Activated CD4-positive, alpha-beta memory T cell treated with anti-CD3 and anti-CD28 coated beads, Interleukin-2, amount 10 ng/mL, durations not matched to agents 7 days and 5 days (primary cell): ENCODE results near the gene DNAL4. TPM values are rescaled to one million over a fixed set of nuclear protein-coding genes. Genes with fewer than 3 reads are reported as not detected.

Experiments used
- CTCF ChIA-PET: fragments of 350-600 bp; sonication (Branson Sonifier 250); formaldehyde crosslinking; loops from one replicate; lab custom pipeline; 2021; ENCODE audit warnings: antibody characterized with exemption, inconsistent platforms; lab: Charles Lee
- POLR2A ChIA-PET: fragments of 350-600 bp; sonication (Branson Sonifier 250); formaldehyde crosslinking; loops from one replicate; lab custom pipeline; 2021; ENCODE audit warnings: antibody characterized with exemption; lab: Charles Lee
- DNase-seq: peaks from one replicate; pipeline ENCODE4 v3.0.0-alpha.2; 2020
- H3K27ac Mint-ChIP-seq: one replicate; pipeline ENCODE4 v1.8.0; 2021; ENCODE audit warnings: mild to moderate bottlenecking, mixed read lengths
- H3K27me3 Mint-ChIP-seq: one replicate; pipeline ENCODE4 v1.8.0; 2021; ENCODE audit warnings: mixed read lengths
- H3K36me3 Mint-ChIP-seq: one replicate; pipeline ENCODE4 v1.8.0; 2021; ENCODE audit warnings: low read depth, mixed read lengths
- H3K4me1 Mint-ChIP-seq: one replicate; pipeline ENCODE4 v1.8.0; 2021; ENCODE audit warnings: mixed read lengths
- H3K4me3 Mint-ChIP-seq: one replicate; pipeline ENCODE4 v1.8.0; 2021; ENCODE audit warnings: mild to moderate bottlenecking, mixed read lengths
- H3K9me3 Mint-ChIP-seq: one replicate; pipeline ENCODE4 v1.8.0; 2021; ENCODE audit warnings: mixed read lengths
- total RNA-seq, 2 experiments: library from RNA; stranded (reverse); gene quantifications; one replicate each; pipeline ENCODE4 v1.2.3, GENCODE V29; 2021

Gene DNAL4
- total RNA-seq, 2 experiments from 2014 or later = 8.0 to 8.4 TPM

DNA sequence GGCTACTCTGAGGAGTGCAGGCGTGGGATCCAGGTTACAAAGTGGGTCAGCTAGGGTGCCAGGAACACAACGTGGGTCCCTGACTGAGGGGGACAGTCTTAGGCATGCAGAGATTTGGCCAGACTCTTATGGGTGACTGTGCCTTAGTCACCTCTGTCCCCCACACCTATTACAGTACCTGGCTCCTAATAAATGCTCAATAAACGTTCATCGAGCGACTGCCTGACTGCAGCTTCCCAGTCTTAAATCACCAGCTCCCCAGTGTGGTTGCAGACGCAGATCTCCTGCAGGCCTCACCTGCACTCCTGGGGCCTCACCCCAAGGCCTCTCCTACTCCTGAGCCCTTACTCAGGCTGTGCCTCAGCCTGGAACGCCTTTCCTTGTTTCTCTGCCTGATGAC, 34.9 kb downstream of the DNAL4 start:
- POLR2A ChIA-PET = interaction anchor here (1.0 to 17.0 kb wide), 8 partner anchors 7 to 559 kb away, joined by 3 to 479 read pairs (median 7); partner anchors contain the start of gene GTPBP1
- H3K4me3 Mint-ChIP-seq = no peak overlapping the region

DNA sequence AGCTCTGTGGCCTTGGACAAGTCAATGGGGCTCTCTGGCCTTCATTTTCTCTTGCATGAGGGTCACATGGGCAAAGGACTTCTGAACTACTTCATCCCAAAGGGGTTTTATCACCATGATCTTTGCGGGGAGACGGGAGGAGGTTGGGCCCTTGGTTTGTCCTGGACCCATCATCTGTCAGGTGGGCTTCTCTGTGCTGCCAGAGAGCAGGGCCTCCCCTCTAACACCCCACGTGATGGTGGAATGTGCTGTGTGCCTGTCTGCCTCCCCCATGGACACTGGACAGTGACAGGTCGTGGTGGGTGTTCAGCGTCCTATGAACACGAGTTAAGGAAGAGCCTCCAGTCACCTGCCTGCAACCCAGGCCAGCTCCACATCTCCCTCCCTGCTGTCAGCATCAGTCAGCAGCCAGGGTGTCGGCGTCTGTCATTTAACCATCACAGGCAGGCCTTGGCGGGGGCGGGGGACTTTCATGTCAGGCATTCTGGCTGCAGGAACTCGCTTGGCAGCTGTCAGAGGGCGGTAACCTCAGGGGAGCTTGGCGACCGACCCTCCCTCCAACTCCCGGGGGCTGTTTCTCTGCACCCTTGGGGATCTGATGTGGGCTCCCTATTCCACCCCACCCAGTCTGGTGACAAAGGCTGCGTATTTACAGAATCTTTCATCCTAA, 35.5 kb downstream of the DNAL4 start:
- peaks cover 30% of the 10 kb centered on the region for H3K36me3 Mint-ChIP-seq
- H3K27ac Mint-ChIP-seq = peak overlapping the region; percentile 53
- H3K9me3 Mint-ChIP-seq = no peaks in the 10 kb centered on the region
- H3K27me3 Mint-ChIP-seq = no peaks in the 10 kb centered on the region
- peaks cover 34% of the 10 kb centered on the region for H3K4me1 Mint-ChIP-seq
- ChIA-PET POLR2A (interaction anchor here (1.0 to 17.0 kb wide), 8 partner anchors 10 to 560 kb away, joined by 3 to 479 read pairs (median 6); partner anchors contain the start of gene GTPBP1), CTCF (interaction anchor here (0.6 to 4.5 kb wide), 4 partner anchors 10 to 112 kb away, joined by 4 to 30 read pairs (median 5); no protein-coding TSS in a partner anchor)
- DNase-seq = peak; percentile 55
- peak overlapping the region; percentile 65 for H3K4me3 Mint-ChIP-seq

More for the DNA sequence above, 34.9 kb downstream of the DNAL4 start:
- H3K27ac Mint-ChIP-seq = peak overlapping the region; percentile 53
- H3K36me3 Mint-ChIP-seq = peaks cover 24% of the 10 kb centered on the region
- no peak for DNase-seq
- H3K27me3 Mint-ChIP-seq = no peaks in the 10 kb centered on the region
- CTCF ChIA-PET = interaction anchor here (0.6 to 4.5 kb wide), 4 partner anchors 10 to 112 kb away, joined by 4 to 30 read pairs (median 5); no protein-coding TSS in a partner anchor
- H3K9me3 Mint-ChIP-seq = no peaks in the 10 kb centered on the region
- peaks cover 28% of the 10 kb centered on the region for H3K4me1 Mint-ChIP-seq

DNA sequence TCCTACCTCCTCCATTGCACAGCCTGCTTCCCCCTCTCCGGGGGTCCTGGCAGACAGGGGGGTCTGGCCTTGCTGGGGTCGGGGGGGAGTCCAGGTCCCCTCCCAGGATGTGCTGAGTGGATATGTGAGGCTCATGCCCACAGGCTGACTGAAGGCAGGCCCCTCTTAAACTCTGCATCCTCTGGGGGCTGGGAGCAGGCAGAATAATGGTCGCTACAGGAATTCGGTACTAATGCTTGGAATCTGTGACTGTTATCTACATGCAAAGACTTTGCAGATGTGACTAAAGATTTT, 36.5 kb downstream of the DNAL4 start:
- Mint-ChIP-seq H3K27me3 (no peaks in the 10 kb centered on the region), H3K9me3 (no peaks in the 10 kb centered on the region), H3K36me3 (peaks cover 39% of the 10 kb centered on the region), H3K27ac (peak overlapping the region; percentile 96), H3K4me3 (peak overlapping the region; percentile 95), H3K4me1 (peaks cover 40% of the 10 kb centered on the region)
- CTCF ChIA-PET = interaction anchor here (1.6 to 4.5 kb wide), 2 partner anchors 9 to 11 kb away, joined by 5 to 30 read pairs; no protein-coding TSS in a partner anchor
- no peak for DNase-seq
- POLR2A ChIA-PET = interaction anchor here (1.2 to 17.0 kb wide), 12 partner anchors 9 to 765 kb away, joined by 3 to 479 read pairs (median 7); partner anchors contain the start of genes GTPBP1, JOSD1, NPTXR and TOMM22

- H3K4me1 Mint-ChIP-seq = peaks cover 44% of the 10 kb centered on the region
- no peak for DNase-seq
Observed at GRCh38 chr22:38756711-38757463, 37.1 kb downstream of the DNAL4 start.

GRCh38 chr22:38755911-38756532, 37.9 kb downstream of the DNAL4 start, which contains the start of gene SUN2:
SUN2 (minus strand) TSS chr22:38755998; CDS start chr22:38752628, 3,370 bp downstream.
- Mint-ChIP-seq H3K4me3 (peak within 1 kb of the TSS; percentile 95), H3K27me3 (no peaks in the 10 kb centered on the region), H3K9me3 (no peaks in the 10 kb centered on the region), H3K4me1 (peaks cover 53% of the 10 kb centered on the region), H3K36me3 (peaks cover 53% of the 10 kb centered on the region), H3K27ac (peak within 1 kb of the TSS; percentile 100)
- POLR2A ChIA-PET = interaction anchor here (1.0 to 17.0 kb wide), 12 partner anchors 9 to 767 kb away, joined by 3 to 479 read pairs (median 7); partner anchors contain the start of genes GTPBP1, JOSD1, NPTXR and TOMM22
- CTCF ChIA-PET = interaction anchor here (0.9 to 4.5 kb wide), 3 partner anchors 10 to 87 kb away, joined by 3 to 30 read pairs (median 5); no protein-coding TSS in a partner anchor
- peak; percentile 95 for DNase-seq

More at GRCh38 chr22:38756711-38757463, 37.1 kb downstream of the DNAL4 start:
- H3K4me3 Mint-ChIP-seq = peak overlapping the region; percentile 95
- H3K36me3 Mint-ChIP-seq = peaks cover 44% of the 10 kb centered on the region
- H3K27me3 Mint-ChIP-seq = no peaks in the 10 kb centered on the region
- H3K9me3 Mint-ChIP-seq = no peaks in the 10 kb centered on the region
- H3K27ac Mint-ChIP-seq = peak overlapping the region; percentile 96
- ChIA-PET POLR2A (interaction anchor here (1.0 to 17.0 kb wide), 13 partner anchors 9 to 766 kb away, joined by 3 to 479 read pairs (median 7); partner anchors contain the start of genes GTPBP1, JOSD1, NPTXR and TOMM22), CTCF (interaction anchor here (0.9 to 4.5 kb wide), 3 partner anchors 9 to 86 kb away, joined by 3 to 30 read pairs (median 5); no protein-coding TSS in a partner anchor)

DNA sequence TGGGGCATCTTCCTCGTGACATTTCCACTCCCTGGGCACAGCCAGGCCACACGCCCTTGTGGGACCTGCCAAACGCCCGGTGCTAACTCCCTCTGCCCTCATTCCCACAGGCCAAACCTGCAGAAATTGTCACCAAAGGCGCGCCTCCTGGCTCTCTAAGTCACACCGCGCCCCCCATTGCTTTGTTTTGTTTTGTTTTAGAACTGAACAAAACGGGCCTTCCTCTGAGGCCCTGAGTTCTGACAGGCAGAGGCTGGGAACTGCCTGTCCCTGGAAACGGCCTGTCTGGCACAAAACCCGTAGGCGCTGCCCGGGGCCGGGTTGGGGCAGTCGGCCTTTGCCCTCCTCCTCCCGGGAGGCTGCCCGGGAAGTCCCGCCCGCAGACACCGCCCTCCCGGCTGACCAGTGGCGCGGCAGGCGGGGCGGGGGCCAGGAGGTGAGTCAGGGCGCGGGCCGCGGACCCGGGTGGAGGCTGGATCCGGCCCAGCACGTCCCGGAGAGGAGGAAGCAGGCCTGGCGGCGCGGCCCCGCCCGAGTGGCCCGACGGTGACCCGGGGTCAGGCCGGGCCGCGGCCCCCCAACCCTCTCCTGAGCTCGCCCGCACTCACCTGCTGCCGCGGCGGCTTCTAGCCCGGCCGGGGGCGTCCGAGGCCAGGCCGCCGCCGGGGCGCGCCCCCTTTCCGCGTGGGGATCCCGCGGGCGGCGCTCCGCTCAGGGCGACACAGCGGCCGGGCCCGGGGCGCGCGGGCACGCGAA, 38.6 kb downstream of the DNAL4 start:
- Mint-ChIP-seq H3K27ac (peak overlapping the region; percentile 100), H3K9me3 (no peaks in the 10 kb centered on the region), H3K4me3 (peak overlapping the region; percentile 95), H3K4me1 (peaks cover 58% of the 10 kb centered on the region), H3K27me3 (no peaks in the 10 kb centered on the region), H3K36me3 (peaks cover 59% of the 10 kb centered on the region)
- CTCF ChIA-PET = interaction anchor here (1.3 kb wide), 1 partner anchor 14 kb away, joined by 3 read pairs; no protein-coding TSS in a partner anchor
- peak; percentile 73 for DNase-seq
- POLR2A ChIA-PET = interaction anchor here (0.9 to 17.0 kb wide), 10 partner anchors 9 to 563 kb away, joined by 3 to 479 read pairs (median 7); partner anchors contain the start of genes CBX6, GTPBP1, JOSD1 and NPTXR

DNA sequence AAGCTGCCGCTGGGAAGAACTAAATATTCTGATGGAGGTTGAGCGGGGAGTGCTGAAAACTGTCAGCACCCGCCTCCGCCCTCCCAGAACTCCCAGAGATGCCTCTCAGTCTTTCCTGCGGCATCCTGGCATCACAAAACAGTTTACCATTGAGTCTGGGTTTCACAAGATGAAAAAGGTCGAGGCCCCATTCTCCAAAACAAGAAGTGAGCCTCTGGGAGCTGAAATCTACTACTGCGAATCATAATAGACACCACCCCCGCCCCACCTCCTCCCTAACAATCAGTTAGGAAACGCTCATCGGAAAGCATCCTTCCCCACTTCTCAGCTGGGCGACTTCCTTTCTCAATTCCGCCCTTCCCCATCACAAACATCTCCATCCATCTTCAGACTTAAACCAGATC, 39.2 kb downstream of the DNAL4 start:
- Mint-ChIP-seq H3K4me3 (peak overlapping the region; percentile 91), H3K27me3 (no peaks in the 10 kb centered on the region), H3K27ac (peak overlapping the region; percentile 100), H3K4me1 (peaks cover 64% of the 10 kb centered on the region), H3K36me3 (peaks cover 65% of the 10 kb centered on the region), H3K9me3 (no peaks in the 10 kb centered on the region)
- ChIA-PET POLR2A (interaction anchor here (0.9 to 17.0 kb wide), 6 partner anchors 18 to 564 kb away, joined by 3 to 479 read pairs (median 12); partner anchors contain the start of genes CBX6, GTPBP1, JOSD1 and NPTXR), CTCF (interaction anchor here (1.0 to 1.3 kb wide), 3 partner anchors 14 to 98 kb away, joined by 3 to 4 read pairs (median 3); no protein-coding TSS in a partner anchor)
- DNase-seq = no peak

GRCh38 chr22:38753948-38754750, 39.8 kb downstream of the DNAL4 start:
- Mint-ChIP-seq H3K4me3 (peak overlapping the region; percentile 91), H3K27me3 (no peaks in the 10 kb centered on the region), H3K9me3 (no peaks in the 10 kb centered on the region), H3K4me1 (peaks cover 66% of the 10 kb centered on the region), H3K36me3 (peaks cover 71% of the 10 kb centered on the region), H3K27ac (peak overlapping the region; percentile 100)
- ChIA-PET CTCF (interaction anchor here (1.0 to 2.3 kb wide), 4 partner anchors 15 to 97 kb away, joined by 3 to 6 read pairs (median 4); no protein-coding TSS in a partner anchor), POLR2A (interaction anchor here (0.9 to 17.0 kb wide), 6 partner anchors 18 to 565 kb away, joined by 3 to 479 read pairs (median 12); partner anchors contain the start of genes CBX6, GTPBP1, JOSD1 and NPTXR)
- DNase-seq = peak; percentile 53

DNA sequence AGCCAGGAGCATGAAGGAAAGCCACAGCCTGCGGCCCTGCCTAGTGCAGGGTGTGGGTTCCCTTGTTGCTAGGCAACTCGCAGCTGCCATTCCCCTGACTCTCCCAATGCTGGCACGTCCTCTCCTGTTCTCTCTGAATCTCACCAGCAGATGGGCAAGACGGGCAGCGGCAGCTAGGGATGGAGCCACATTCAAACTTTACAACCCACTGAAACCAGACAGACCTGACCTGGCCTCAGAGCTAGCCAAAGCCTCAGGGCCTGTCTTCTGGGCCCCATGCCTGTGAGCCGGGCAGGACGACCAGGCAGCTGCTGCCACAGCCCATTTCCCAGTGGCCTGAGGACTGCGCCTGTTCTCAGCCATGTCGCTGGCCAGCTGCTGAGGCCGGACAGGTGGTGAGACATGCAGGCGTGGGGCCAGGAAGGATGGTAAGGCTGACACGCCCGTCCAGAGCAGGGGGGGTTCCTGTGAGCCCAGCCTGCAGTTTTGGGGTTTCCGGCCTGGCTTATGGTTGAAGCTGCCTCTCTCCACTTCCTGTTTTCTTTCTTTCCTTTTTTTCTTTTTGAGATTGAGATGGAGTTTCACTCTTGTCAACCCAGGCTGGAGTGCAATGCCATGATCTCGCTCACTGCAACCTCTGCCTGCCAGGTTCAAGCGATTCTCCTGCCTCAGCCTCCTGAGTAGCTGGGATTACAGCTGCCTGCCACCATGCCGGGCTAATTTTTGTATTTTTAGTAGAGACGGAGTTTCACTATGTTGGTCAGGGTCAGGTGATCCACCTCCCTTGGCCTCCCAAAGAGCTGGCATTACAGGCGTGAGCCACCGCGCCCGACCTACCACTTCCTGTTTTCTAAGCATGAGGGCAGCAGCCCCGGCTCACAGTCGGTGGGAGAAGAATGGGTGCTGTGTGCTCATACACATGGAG, 42.3 kb downstream of the DNAL4 start:
- Mint-ChIP-seq H3K27ac (peak overlapping the region; percentile 100), H3K27me3 (no peaks in the 10 kb centered on the region), H3K36me3 (peaks cover 81% of the 10 kb centered on the region), H3K4me3 (peak overlapping the region; percentile 91), H3K4me1 (peaks cover 55% of the 10 kb centered on the region), H3K9me3 (no peaks in the 10 kb centered on the region)
- CTCF ChIA-PET = interaction anchor here (1.1 to 2.3 kb wide), 8 partner anchors 14 to 70 kb away, joined by 3 to 8 read pairs (median 6); partner anchors contain the start of genes GTPBP1 and TOMM22
- DNase-seq = peak; percentile 89
- POLR2A ChIA-PET = interaction anchor here (0.9 to 17.0 kb wide), 17 partner anchors 9 to 768 kb away, joined by 3 to 479 read pairs (median 4); partner anchors contain the start of genes ATF4, CBX6, GTPBP1 and JOSD1
